ENCODE measurements around the gene CD244. TPM values are rescaled to one million over a fixed set of nuclear protein-coding genes. Genes with fewer than 3 reads are reported as not detected.

The CD244 gene
- 1 to 10 TPM in 2 of 4 donors, under 1 TPM in 1, not detected in 1; 0.80 to 2.8 (median 1.3) TPM for total RNA-seq

GRCh38 chr1:160862203-160863060 lies at the start of gene CD244:
Gene CD244, minus strand, starts transcription at chr1:160862887. Its CDS starts 210 bp downstream, at chr1:160862677.
- H3K9me3 ChIP-seq = no peaks in the 10 kb centered on the region
- peak within 1 kb of the TSS in 3 of 4 donors; percentile 50 to 57 (median 53) for H3K27ac ChIP-seq
- no peaks in the 10 kb centered on the region for H3K36me3 ChIP-seq
- H3K27me3 ChIP-seq = no peaks in the 10 kb centered on the region
- peak in 2 of 3 donors; percentile 35 to 78 for DNase-seq
- peak within 1 kb of the TSS in 2 of 4 donors; percentile 15 to 31 for H3K4me3 ChIP-seq
- H3K4me1 ChIP-seq = peaks cover 0 to 14% (median 3%) of the 10 kb centered on the region in 4 donors
- TF ChIP-seq, protein P1, sequence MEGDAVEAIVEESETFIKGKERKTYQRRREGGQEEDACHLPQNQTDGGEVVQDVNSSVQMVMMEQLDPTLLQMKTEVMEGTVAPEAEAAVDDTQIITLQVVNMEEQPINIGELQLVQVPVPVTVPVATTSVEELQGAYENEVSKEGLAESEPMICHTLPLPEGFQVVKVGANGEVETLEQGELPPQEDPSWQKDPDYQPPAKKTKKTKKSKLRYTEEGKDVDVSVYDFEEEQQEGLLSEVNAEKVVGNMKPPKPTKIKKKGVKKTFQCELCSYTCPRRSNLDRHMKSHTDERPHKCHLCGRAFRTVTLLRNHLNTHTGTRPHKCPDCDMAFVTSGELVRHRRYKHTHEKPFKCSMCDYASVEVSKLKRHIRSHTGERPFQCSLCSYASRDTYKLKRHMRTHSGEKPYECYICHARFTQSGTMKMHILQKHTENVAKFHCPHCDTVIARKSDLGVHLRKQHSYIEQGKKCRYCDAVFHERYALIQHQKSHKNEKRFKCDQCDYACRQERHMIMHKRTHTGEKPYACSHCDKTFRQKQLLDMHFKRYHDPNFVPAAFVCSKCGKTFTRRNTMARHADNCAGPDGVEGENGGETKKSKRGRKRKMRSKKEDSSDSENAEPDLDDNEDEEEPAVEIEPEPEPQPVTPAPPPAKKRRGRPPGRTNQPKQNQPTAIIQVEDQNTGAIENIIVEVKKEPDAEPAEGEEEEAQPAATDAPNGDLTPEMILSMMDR (IDR thresholded peaks at IDR 0.05) = no peak
- TF ChIP-seq POLR2A (IDR thresholded peaks at IDR 0.05) = no peak

- Histone ChIP-seq H3K36me3 (no peaks in the 10 kb centered on the region), H3K4me3 (no peak overlapping the region), H3K9me3 (no peaks in the 10 kb centered on the region), H3K27me3 (no peaks in the 10 kb centered on the region), H3K27ac (no peak overlapping the region), H3K4me1 (no peaks in the 10 kb centered on the region)
- DNase-seq = no peak
- TF ChIP-seq, protein P1 (IDR thresholded peaks at IDR 0.05) = no peak
- TF ChIP-seq POLR2A (IDR thresholded peaks at IDR 0.05) = no peak
Measured at GRCh38 chr1:160911925-160912324, 49.2 kb upstream of the CD244 start.

DNA sequence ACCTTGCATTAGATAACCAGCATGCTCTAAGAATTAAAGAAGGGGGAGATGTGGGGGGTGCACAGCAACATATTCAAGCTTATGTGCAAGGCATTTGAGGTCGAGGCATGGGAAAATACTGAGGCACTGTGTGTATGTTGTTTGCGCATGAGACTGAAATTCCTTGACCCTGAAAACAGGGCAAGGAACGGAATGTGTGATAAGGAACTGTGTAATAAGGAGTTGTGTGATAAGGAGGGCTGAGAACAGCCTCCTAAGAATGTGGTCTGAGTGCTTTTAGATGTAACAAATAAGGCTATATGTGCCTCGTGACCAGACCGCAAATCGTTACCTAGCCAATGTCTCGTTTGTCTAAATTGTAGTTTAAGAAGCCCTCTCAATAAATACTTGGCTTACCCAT lies 48.8 kb upstream of the CD244 start:
- H3K27me3 ChIP-seq = no peaks in the 10 kb centered on the region
- TF ChIP-seq, protein P1 (IDR thresholded peaks at IDR 0.05) = no peak
- no peak for TF ChIP-seq POLR2A (IDR thresholded peaks at IDR 0.05)
- DNase-seq = no peak
- H3K4me3 ChIP-seq = no peak overlapping the region
- H3K36me3 ChIP-seq = no peaks in the 10 kb centered on the region
- no peaks in the 10 kb centered on the region for H3K9me3 ChIP-seq
- H3K27ac ChIP-seq = no peak overlapping the region
- H3K4me1 ChIP-seq = no peaks in the 10 kb centered on the region

DNA sequence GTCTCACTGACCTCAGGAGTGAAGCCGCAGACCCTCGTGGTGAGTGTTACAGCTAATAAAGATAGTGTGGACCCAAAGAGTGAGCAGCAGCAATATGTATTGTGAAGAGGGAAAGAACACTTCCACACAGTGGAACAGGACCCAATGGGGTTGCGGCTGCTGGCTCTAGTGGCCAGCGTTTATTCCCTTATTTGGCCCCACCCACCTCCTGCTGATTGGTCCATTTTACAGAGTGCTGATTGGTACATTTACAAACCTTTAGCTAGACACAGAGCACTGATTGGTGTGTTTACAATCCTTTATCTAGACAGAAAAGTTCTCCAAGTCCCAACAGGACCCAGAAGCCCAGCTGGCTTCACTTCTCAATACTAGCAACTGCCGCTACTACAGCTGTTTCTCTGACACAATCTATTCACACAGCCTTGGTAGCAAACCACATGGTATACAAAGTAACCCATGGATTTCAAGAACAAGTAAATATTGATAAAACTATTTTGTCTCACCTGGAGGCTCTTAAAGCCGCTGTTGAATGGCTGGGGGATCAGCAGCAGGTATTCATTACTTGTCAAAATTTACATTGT lies 47.6 kb upstream of the CD244 start:
- Histone ChIP-seq H3K9me3 (no peaks in the 10 kb centered on the region), H3K27me3 (no peaks in the 10 kb centered on the region), H3K36me3 (no peaks in the 10 kb centered on the region), H3K4me1 (no peaks in the 10 kb centered on the region), H3K4me3 (no peak overlapping the region), H3K27ac (no peak overlapping the region)
- TF ChIP-seq POLR2A (IDR thresholded peaks at IDR 0.05) = no peak
- TF ChIP-seq, protein P1 (IDR thresholded peaks at IDR 0.05) = no peak
- no peak for DNase-seq

DNA sequence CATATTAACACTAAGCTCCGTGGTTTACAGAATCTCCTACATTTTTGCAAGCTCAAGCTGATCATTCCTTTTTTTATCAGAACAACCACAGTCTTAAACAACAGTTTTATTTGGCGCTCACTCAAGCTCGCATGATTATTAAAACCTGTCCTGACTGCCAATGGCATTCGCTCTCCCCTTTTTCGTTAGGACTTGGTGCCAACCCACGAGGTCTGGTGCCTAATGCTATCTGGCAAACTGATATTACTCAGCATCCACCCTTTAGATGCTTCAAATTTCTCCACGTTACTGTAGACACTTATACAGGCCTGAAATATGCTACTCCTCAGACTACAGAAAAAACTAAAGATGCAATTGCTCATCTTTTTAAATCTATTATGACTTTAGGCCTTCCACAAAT lies 45.3 kb upstream of the CD244 start:
- H3K4me3 ChIP-seq = no peak overlapping the region
- no peak for DNase-seq
- no peaks in the 10 kb centered on the region for H3K4me1 ChIP-seq
- TF ChIP-seq POLR2A (IDR thresholded peaks at IDR 0.05) = no peak
- TF ChIP-seq, protein P1 (IDR thresholded peaks at IDR 0.05) = no peak
- no peaks in the 10 kb centered on the region for H3K27me3 ChIP-seq
- H3K9me3 ChIP-seq = no peaks in the 10 kb centered on the region
- H3K36me3 ChIP-seq = no peaks in the 10 kb centered on the region
- no peak overlapping the region for H3K27ac ChIP-seq
